K562 (cell line): ENCODE results near the gene ACACB. TPM values are rescaled to one million over a fixed set of nuclear protein-coding genes. Genes with fewer than 3 reads are reported as not detected.
A peak's percentile ranks its signal among the peaks of the same experiment; 100 is the strongest.

ENCODE experiments used
- ATAC-seq: fragments of 200-7000 bp; cut with Tn5 transposase; 3 replicates; pipeline ENCODE4 v1.9.1; 2020; ENCODE audit warnings: moderate library complexity
- BruUV-seq: library from RNA; stranded (reverse); fragments of 400-500 nt; replicated peaks from 2 replicates; lab custom pipeline; 2021; lab: Mats Ljungman, UMichigan
- CTCF ChIA-PET: fragments of 300-600 bp; formaldehyde crosslinking; extraction: SDS; loops from one replicate; lab custom pipeline; 2021; ENCODE audit warnings: low intra/inter-chr PET ratio; lab: Yijun Ruan, JAX
- POLR2A ChIA-PET: fragments of 300-600, 350-650 bp; sonication (Branson Sonifier 250); formaldehyde crosslinking; extraction: SDS; loops from one replicate; lab custom pipeline; 2021; ENCODE audit warnings: antibody characterized with exemption, inconsistent platforms; lab: Yijun Ruan, JAX
- DNase-seq, 4 experiments: peaks; one replicate each; pipeline versions ENCODE4 v3.0.0 to v3.0.0-alpha.2; 2011 to 2018; ENCODE audit warnings: low spot score in 3 of 4, mixed read lengths in 3 of 4; ENCODE audit errors: extremely low read depth in 1 of 4
- FAIRE-seq: peaks from 2 replicates; lab custom pipeline; 2011; peaks lifted over from hg19 to GRCh38; lab: Jason Lieb, UNC
- H2AFZ ChIP-seq: 2 replicates; pipeline ENCODE4 v1.6.0; 2011; ENCODE audit warnings: low read depth, low read length, control low read depth, inconsistent platforms
- H3K27ac ChIP-seq: fragments of 200-600 bp; 3 replicates; pipeline ENCODE4 v1.8.0; 2011; ENCODE audit warnings: low read depth, mild to moderate bottlenecking, control low read depth, inconsistent platforms, low read length, moderate library complexity, mixed read lengths; ENCODE audit errors: extremely low read depth
- H3K27me3 ChIP-seq, 2 experiments: fragments of 300-600 bp in 1 of 2; 2 replicates in 1 of 2; 3 replicates in 1 of 2; pipeline versions ENCODE4 v1.6.0 to v1.8.0; 2011; ENCODE audit warnings: inconsistent platforms in 2 of 2, low read length in 2 of 2, mild to moderate bottlenecking in 1 of 2, mixed read lengths in 1 of 2, moderate library complexity in 1 of 2; ENCODE audit not compliant: control insufficient read depth in 2 of 2, insufficient read depth in 2 of 2
- H3K36me3 ChIP-seq: fragments of 300-600 bp; 3 replicates; pipeline ENCODE4 v1.8.0; 2011; ENCODE audit warnings: mild to moderate bottlenecking, low read length, inconsistent platforms; ENCODE audit not compliant: control insufficient read depth, insufficient read depth
- H3K4me1 ChIP-seq, 2 experiments: fragments of 200-600 bp in 1 of 2; replicated peaks in 1 of 2; 2 replicates in 1 of 2; 3 replicates in 1 of 2; pipeline versions ENCODE4 v1.5.1 to v1.8.0; 2011; ENCODE audit warnings: inconsistent platforms in 2 of 2, low read length in 2 of 2, mild to moderate bottlenecking in 1 of 2, mixed read lengths in 1 of 2, moderate library complexity in 1 of 2; ENCODE audit not compliant: control insufficient read depth in 2 of 2, insufficient read depth in 2 of 2
- H3K4me2 ChIP-seq: 2 replicates; pipeline ENCODE4 v1.6.1; 2011; ENCODE audit warnings: low read length, control low read depth, inconsistent platforms, mixed read lengths; ENCODE audit not compliant: insufficient read depth
- H3K4me3 ChIP-seq: fragments of 200-600 bp; sonication (generic), shearing (Covaris generic); 2 replicates; pipeline ENCODE4 v1.5.1; 2016; ENCODE audit warnings: control low read depth, inconsistent platforms
- H3K79me2 ChIP-seq: fragments of 200-600 bp; 3 replicates; pipeline ENCODE4 v1.8.0; 2011; ENCODE audit warnings: low read length, inconsistent platforms; ENCODE audit not compliant: control insufficient read depth, insufficient read depth
- H3K9ac ChIP-seq, 2 experiments: 2 replicates each; pipeline versions ENCODE4 v1.6.0 to v1.6.1; 2011; ENCODE audit warnings: low read depth in 2 of 2, low read length in 2 of 2, control low read depth in 1 of 2, inconsistent platforms in 1 of 2, mild to moderate bottlenecking in 1 of 2, mixed read lengths in 1 of 2; ENCODE audit not compliant: insufficient read depth in 1 of 2
- H3K9me1 ChIP-seq: one replicate; pipeline ENCODE4 v1.6.0; 2011; ENCODE audit warnings: inconsistent platforms, mild to moderate bottlenecking, low read length, moderate library complexity; ENCODE audit not compliant: control insufficient read depth, insufficient read depth
- H3K9me3 ChIP-seq: replicated peaks from 2 replicates; pipeline ENCODE4 v1.5.1; 2011; ENCODE audit warnings: low read depth, low read length, inconsistent platforms; ENCODE audit not compliant: control insufficient read depth, insufficient read depth
- H4K20me1 ChIP-seq: replicated peaks from 2 replicates; pipeline ENCODE4 v1.6.1; 2011; ENCODE audit warnings: low read length, inconsistent platforms, mixed read lengths; ENCODE audit not compliant: control insufficient read depth, insufficient read depth
- ATF3 ChIP-seq, 2 experiments: fragments of 450-650 bp in 1 of 2; sonication (generic) in 1 of 2; formaldehyde crosslinking in 1 of 2; IDR thresholded peaks in 1 of 2; conservative IDR thresholded peaks in 1 of 2; 2 replicates each; pipeline versions ENCODE4 v1.6.1 to v1.8.1; 2016 to 2023; ENCODE audit warnings: mild to moderate bottlenecking in 2 of 2, moderate library complexity in 2 of 2, inconsistent platforms in 1 of 2, missing genetic modification reagents in 1 of 2
- CEBPG ChIP-seq, 3 experiments: fragments of 200-800 bp in 1 of 3; sonication (Bioruptor generic) in 1 of 3; sonication (generic) in 1 of 3; formaldehyde crosslinking in 1 of 3; IDR thresholded peaks in 2 of 3; conservative IDR thresholded peaks in 1 of 3; 2 replicates each; pipeline versions ENCODE4 v1.6.1 to v1.8.0; 2016 to 2022; ENCODE audit warnings: missing compliant biosample characterization in 2 of 3, missing genetic modification characterization in 2 of 3, mild to moderate bottlenecking in 1 of 3, missing genetic modification reagents in 1 of 3
- DDX20 ChIP-seq: fragments of 450-650 bp; IDR thresholded peaks from 2 replicates; pipeline ENCODE4 v1.6.1; 2016; ENCODE audit warnings: missing genetic modification characterization, low read depth, mild to moderate bottlenecking, missing compliant biosample characterization, moderate library complexity
- FOSL1 ChIP-seq: fragments of 200-800 bp; sonication (Bioruptor generic); conservative IDR thresholded peaks from 2 replicates; pipeline ENCODE4 v1.6.1; 2016; ENCODE audit warnings: missing genetic modification characterization, missing compliant biosample characterization
- JUND ChIP-seq, 2 experiments: IDR thresholded peaks; 2 replicates in 1 of 2; 3 replicates in 1 of 2; pipeline ENCODE4 v1.6.1; 2011; ENCODE audit warnings: borderline replicate concordance in 2 of 2, low read depth in 2 of 2, low read length in 2 of 2, improper control_type of control experiment in 1 of 2, missing biosample characterization in 1 of 2, missing genetic modification characterization in 1 of 2, missing genetic modification reagents in 1 of 2
- MAZ ChIP-seq, 2 experiments: fragments of 450-650 bp in 1 of 2; sonication (generic) in 1 of 2; formaldehyde crosslinking; IDR thresholded peaks in 1 of 2; conservative IDR thresholded peaks in 1 of 2; 2 replicates each; pipeline versions ENCODE4 v1.4.0 to v1.5.0; 2020; ENCODE audit warnings: mild to moderate bottlenecking in 1 of 2, missing genetic modification reagents in 1 of 2
- NRF1 ChIP-seq, 2 experiments: fragments of 450-650 bp; IDR thresholded peaks in 1 of 2; conservative IDR thresholded peaks in 1 of 2; 2 replicates each; pipeline ENCODE4 v1.6.1; 2014; ENCODE audit warnings: mild to moderate bottlenecking in 2 of 2
- WGBS: fragments of 100-300 bp; shearing (Covaris generic); methylation state at CpG from one replicate; pipeline ENCODE4 v1.1.6; 2016; ENCODE audit warnings: low coverage, mixed read lengths; ENCODE audit not compliant: insufficient coverage; ENCODE audit errors: missing lambda C conversion rate; 5-methylcytosine and 5-hydroxymethylcytosine counted together
- in situ Hi-C: fragments of 300-500 bp; cut with MboI; formaldehyde crosslinking; loops from 4 replicates; pipeline ENCODE4 v1.15.0; 2018; ENCODE audit warnings: inconsistent platforms, mixed read lengths
- intact Hi-C: fragments of 100-400 bp; cut with micrococcal nuclease; formaldehyde crosslinking; loops from 2 replicates; pipeline ENCODE4 v1.14.2; 2022
- polyA plus RNA-seq, 8 experiments: library from polyadenylated mRNA; depleted of rRNA in 4 of 8; stranded (reverse) in 5 of 8; unstranded in 3 of 8; fragments of >200 nt; fragmentation: Nextera tagmentation in 2 of 8; fragmentation: Illumina TruSeq in 1 of 8; extraction: Ambion mirVana in 2 of 8; extraction: Trizol in 1 of 8; gene quantifications; 2 replicates each; pipeline versions ENCODE4 v1.2.1 to v1.2.3, GENCODE V29; 2011 to 2014; ENCODE audit warnings: inconsistent platforms in 1 of 8, missing spikeins in 1 of 8
- total RNA-seq, 7 experiments: library from RNA; depleted of rRNA in 6 of 7; stranded (reverse); fragments of >200 nt in 6 of 7; fragmentation: Illumina TruSeq in 2 of 7; extraction: Trizol in 2 of 7; gene quantifications; 2 replicates each; pipeline versions ENCODE4 v1.2.1 to v1.2.3, GENCODE V29; 2011 to 2021; ENCODE audit warnings: low replicate concordance in 1 of 7
- TF ChIP-seq, protein P1 (sequence below): fragments of 450-650 bp; formaldehyde crosslinking; IDR thresholded peaks from 2 replicates; pipeline ENCODE4 v1.4.0; 2022; ENCODE audit warnings: missing genetic modification characterization

The ACACB gene
- total and polyA plus RNA-seq, 9 of the 15 experiments (the other 6 are each of a cell fraction or from before 2014, with no cell fraction given) = 0.10 to 2.5 (median 0.83) TPM

DNA sequence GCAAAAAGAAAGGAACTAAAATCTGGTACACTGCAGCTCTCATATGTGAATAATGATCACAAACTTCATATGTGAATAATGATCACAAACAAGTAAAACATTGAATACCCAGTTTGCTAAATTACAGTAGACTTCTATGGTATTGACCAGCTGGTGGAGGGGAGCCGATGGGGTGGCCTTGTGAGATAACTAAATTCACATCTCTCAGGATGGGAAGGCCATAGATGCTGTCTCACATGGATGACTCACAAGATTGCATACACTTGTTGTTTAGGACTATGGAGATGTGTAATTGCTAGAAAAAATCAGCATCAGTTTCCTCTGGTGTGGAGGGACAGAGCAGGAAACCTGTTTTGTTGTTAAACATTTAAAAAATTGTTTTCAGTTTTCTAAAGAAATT is 49.2 kb downstream of the ACACB start:
- H4K20me1 ChIP-seq = 0 out of 2 replicates have a peak, but pooled peaks cover 3% of the 10 kb centered on the region
- 0% methylated on average over 1 of the region's 1 CpG for WGBS
- no peaks in the 10 kb centered on the region for H3K79me2 ChIP-seq
- no peaks in the 10 kb centered on the region for H3K9me3 ChIP-seq
- no peak for FAIRE-seq
- H3K27me3 ChIP-seq = peaks cover 7 to 36% of the 10 kb centered on the region in 2 experiments; a peak in 3 of 5 replicates
- no peak overlapping the region for H3K9ac ChIP-seq
- BruUV-seq = no TSS peak
- POLR2A ChIA-PET = no interaction called here
- no peak overlapping the region for H3K4me2 ChIP-seq
- no peak for DNase-seq
- intact Hi-C loops (no loop called here), in situ Hi-C loops (no loop called here)
- no peak overlapping the region for H2AFZ ChIP-seq
- no peaks in the 10 kb centered on the region for H3K36me3 ChIP-seq
- no peak for ATAC-seq
- TF ChIP-seq JUND (IDR thresholded peaks at IDR 0.05; ENCODE audit: borderline replicate concordance, low read depth, low read length) = peak; percentile 55; the same call in 1 of the 2 replicates
- TF ChIP-seq JUND (tag; IDR thresholded peaks at IDR 0.05; ENCODE audit: borderline replicate concordance, low read depth, low read length) = no peak
- peak; percentile 55; the same call in 1 of the 2 replicates for TF ChIP-seq FOSL1 (tag)
- TF ChIP-seq DDX20 (tag) = no peak
- TF ChIP-seq MAZ (CRISPR knock-in tag; conservative IDR thresholded peaks at IDR 0.05 in 1 of 2, IDR thresholded peaks at IDR 0.05 in 1 of 2) = no peak
- TF ChIP-seq ATF3 (IDR thresholded peaks at IDR 0.05) = peak; percentile 48; the same call in 1 of the 2 replicates
- TF ChIP-seq ATF3 (CRISPR knock-in tag; conservative IDR thresholded peaks at IDR 0.05) = no peak
- TF ChIP-seq, protein P1, sequence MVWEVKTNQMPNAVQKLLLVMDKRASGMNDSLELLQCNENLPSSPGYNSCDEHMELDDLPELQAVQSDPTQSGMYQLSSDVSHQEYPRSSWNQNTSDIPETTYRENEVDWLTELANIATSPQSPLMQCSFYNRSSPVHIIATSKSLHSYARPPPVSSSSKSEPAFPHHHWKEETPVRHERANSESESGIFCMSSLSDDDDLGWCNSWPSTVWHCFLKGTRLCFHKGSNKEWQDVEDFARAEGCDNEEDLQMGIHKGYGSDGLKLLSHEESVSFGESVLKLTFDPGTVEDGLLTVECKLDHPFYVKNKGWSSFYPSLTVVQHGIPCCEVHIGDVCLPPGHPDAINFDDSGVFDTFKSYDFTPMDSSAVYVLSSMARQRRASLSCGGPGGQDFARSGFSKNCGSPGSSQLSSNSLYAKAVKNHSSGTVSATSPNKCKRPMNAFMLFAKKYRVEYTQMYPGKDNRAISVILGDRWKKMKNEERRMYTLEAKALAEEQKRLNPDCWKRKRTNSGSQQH (CRISPR knock-in tag) = no peak
- TF ChIP-seq CEBPG (CRISPR knock-in tag; IDR thresholded peaks at IDR 0.05) = no peak
- TF ChIP-seq CEBPG (tag; conservative IDR thresholded peaks at IDR 0.05 in 1 of 2, IDR thresholded peaks at IDR 0.05 in 1 of 2) = 0 out of 4 replicates have a peak, but pooled peaks of 1 of the 2 experiments have one; percentile 23
- no peak for TF ChIP-seq NRF1 (conservative IDR thresholded peaks at IDR 0.05 in 1 of 2, IDR thresholded peaks at IDR 0.05 in 1 of 2)
- no peak overlapping the region for H3K27ac ChIP-seq
- no peak overlapping the region for H3K4me3 ChIP-seq
- CTCF ChIA-PET = no interaction called here
- H3K4me1 ChIP-seq = no peaks in the 10 kb centered on the region; a peak in 1 of 5 replicates
- H3K9me1 ChIP-seq = no peaks in the 10 kb centered on the region
